GM19372 (cell line): ENCODE measurements around the gene HOXD8.

Experiments
- ATAC-seq: cut with Tn5 transposase; IDR thresholded peaks from one replicate; pipeline ENCODE4 v1.9.1; 2021; ENCODE audit warnings: mild to moderate bottlenecking, low read depth, moderate library complexity; ENCODE audit not compliant: unreplicated experiment

HOXD8 gene

GRCh38 chr2:176101842-176102241, 27.7 kb upstream of the HOXD8 start:
- no peak for ATAC-seq

GRCh38 chr2:176102309-176102866, 27.1 kb upstream of the HOXD8 start:
- ATAC-seq, result no peak

- ATAC-seq, result no peak
Measured at GRCh38 chr2:176103194-176103593, 26.3 kb upstream of the HOXD8 start.

GRCh38 chr2:176103742-176104315, 25.7 kb upstream of the HOXD8 start:
- ATAC-seq, result no peak

- no peak for ATAC-seq
Measured at GRCh38 chr2:176104316-176105077, 25.0 kb upstream of the HOXD8 start.

GRCh38 chr2:176105078-176105729, 24.3 kb upstream of the HOXD8 start:
- no peak for ATAC-seq

GRCh38 chr2:176105730-176106580, 23.6 kb upstream of the HOXD8 start:
- ATAC-seq, result no peak

- no peak for ATAC-seq
Measured at GRCh38 chr2:176106581-176107539, 22.6 kb upstream of the HOXD8 start, which contains the start of gene HOXD11. Gene HOXD11, plus strand, starts transcription at chr2:176107280. Its CDS starts 76 bp downstream, at chr2:176107356.

GRCh38 chr2:176107731-176108181, 21.7 kb upstream of the HOXD8 start:
- no peak for ATAC-seq

GRCh38 chr2:176109192-176109901, 20.2 kb upstream of the HOXD8 start:
- ATAC-seq, result no peak

- ATAC-seq, result no peak
Measured at GRCh38 chr2:176109946-176110345, 19.6 kb upstream of the HOXD8 start.

- no peak for ATAC-seq
Measured at GRCh38 chr2:176110415-176111308, 18.8 kb upstream of the HOXD8 start.

- ATAC-seq, result no peak
Measured at GRCh38 chr2:176111309-176111663, 18.2 kb upstream of the HOXD8 start.

GRCh38 chr2:176111846-176112374, 17.6 kb upstream of the HOXD8 start:
- ATAC-seq, result no peak

GRCh38 chr2:176112375-176113302, 16.9 kb upstream of the HOXD8 start:
- no peak for ATAC-seq
